Effector memory CD4-positive, alpha-beta T cell (primary cell): ENCODE results near the gene INSL3.
A peak's percentile ranks its signal among the peaks of the same experiment; 100 is the strongest.

Experiments used
- DNase-seq, 3 donors: peaks; one replicate each; pipeline ENCODE4 v3.0.0-alpha.2; 2020
- H3K27ac ChIP-seq: 2 replicates; pipeline ENCODE4 v1.7.0; 2013; ENCODE audit warnings: mild to moderate bottlenecking, low read length, moderate library complexity; ENCODE audit not compliant: insufficient read depth, poor library complexity, severe bottlenecking
- H3K27me3 ChIP-seq: replicated peaks from 2 replicates; pipeline ENCODE4 v1.7.0; 2013; ENCODE audit warnings: mild to moderate bottlenecking, low read length; ENCODE audit not compliant: insufficient read depth, control insufficient read depth, poor library complexity, severe bottlenecking
- H3K36me3 ChIP-seq: 2 replicates; pipeline ENCODE4 v1.7.0; 2013; ENCODE audit warnings: mild to moderate bottlenecking, low read length, moderate library complexity; ENCODE audit not compliant: control insufficient read depth, insufficient read depth
- H3K4me1 ChIP-seq: 2 replicates; pipeline ENCODE4 v1.7.0; 2013; ENCODE audit warnings: low read length, mild to moderate bottlenecking; ENCODE audit not compliant: control insufficient read depth, insufficient read depth, poor library complexity, severe bottlenecking
- H3K4me3 ChIP-seq: 2 replicates; pipeline ENCODE4 v1.7.0; 2013; ENCODE audit warnings: low read length, low read depth, mild to moderate bottlenecking; ENCODE audit not compliant: insufficient read depth, poor library complexity, severe bottlenecking
- H3K9me3 ChIP-seq: 2 replicates; pipeline ENCODE4 v1.7.0; 2013; ENCODE audit warnings: mild to moderate bottlenecking, low read length, moderate library complexity; ENCODE audit not compliant: control insufficient read depth

INSL3 gene

GRCh38 chr19:17797424-17798201, 23.7 kb downstream of the INSL3 start:
- Histone ChIP-seq H3K27me3 (no peaks in the 10 kb centered on the region), H3K36me3 (no peaks in the 10 kb centered on the region), H3K9me3 (no peaks in the 10 kb centered on the region), H3K4me1 (peaks cover 27% of the 10 kb centered on the region), H3K4me3 (no peak overlapping the region), H3K27ac (no peak overlapping the region)
- no peak for DNase-seq

GRCh38 chr19:17796838-17797423, 24.4 kb downstream of the INSL3 start:
- peaks cover 21% of the 10 kb centered on the region for H3K4me1 ChIP-seq
- no peak for DNase-seq
- H3K27ac ChIP-seq, result no peak overlapping the region

GRCh38 chr19:17796013-17796837, 25.1 kb downstream of the INSL3 start:
- peaks cover 28% of the 10 kb centered on the region for H3K4me1 ChIP-seq
- H3K27me3 ChIP-seq, result no peaks in the 10 kb centered on the region
- H3K4me3 ChIP-seq, result no peak overlapping the region
- no peak for DNase-seq
- H3K36me3 ChIP-seq, result no peaks in the 10 kb centered on the region
- no peaks in the 10 kb centered on the region for H3K9me3 ChIP-seq
- H3K27ac ChIP-seq, result no peak overlapping the region

More at GRCh38 chr19:17796838-17797423, 24.4 kb downstream of the INSL3 start:
- Histone ChIP-seq H3K27me3 (no peaks in the 10 kb centered on the region), H3K9me3 (no peaks in the 10 kb centered on the region), H3K36me3 (no peaks in the 10 kb centered on the region), H3K4me3 (no peak overlapping the region)

GRCh38 chr19:17795495-17795856, 25.8 kb downstream of the INSL3 start:
- no peak for DNase-seq
- Histone ChIP-seq H3K27me3 (no peaks in the 10 kb centered on the region), H3K36me3 (no peaks in the 10 kb centered on the region), H3K27ac (no peak overlapping the region), H3K4me1 (peaks cover 29% of the 10 kb centered on the region), H3K9me3 (no peaks in the 10 kb centered on the region), H3K4me3 (peak overlapping the region; percentile 48)

GRCh38 chr19:17794731-17795494, 26.4 kb downstream of the INSL3 start, which contains the start of gene B3GNT3:
TSS of gene B3GNT3 (plus strand) at chr19:17795138. CDS start at chr19:17807808, 12,670 bp downstream.
- Histone ChIP-seq H3K4me1 (peaks cover 29% of the 10 kb centered on the region), H3K27me3 (no peaks in the 10 kb centered on the region), H3K9me3 (no peaks in the 10 kb centered on the region), H3K27ac (no peak within 1 kb of the TSS), H3K36me3 (no peaks in the 10 kb centered on the region), H3K4me3 (peak within 1 kb of the TSS; percentile 48)
- DNase-seq, result peak in 1 of 3 donors; percentile 41

GRCh38 chr19:17794412-17794730, 26.9 kb downstream of the INSL3 start:
- H3K4me3 ChIP-seq, result no peak overlapping the region

GRCh38 chr19:17790059-17790780, 31.1 kb downstream of the INSL3 start:
- Histone ChIP-seq H3K4me1 (peaks cover 15% of the 10 kb centered on the region), H3K9me3 (no peaks in the 10 kb centered on the region), H3K27ac (no peak overlapping the region), H3K4me3 (no peak overlapping the region), H3K36me3 (peaks cover 20% of the 10 kb centered on the region), H3K27me3 (no peaks in the 10 kb centered on the region)
- no peak for DNase-seq

More at GRCh38 chr19:17794412-17794730, 26.9 kb downstream of the INSL3 start:
- Histone ChIP-seq H3K9me3 (no peaks in the 10 kb centered on the region), H3K27ac (no peak overlapping the region), H3K36me3 (no peaks in the 10 kb centered on the region), H3K27me3 (no peaks in the 10 kb centered on the region), H3K4me1 (peaks cover 29% of the 10 kb centered on the region)
- no peak for DNase-seq

GRCh38 chr19:17788632-17789031, 32.7 kb downstream of the INSL3 start:
- H3K36me3 ChIP-seq, result peaks cover 33% of the 10 kb centered on the region
- DNase-seq, result no peak
- H3K4me3 ChIP-seq, result no peak overlapping the region
- H3K27me3 ChIP-seq, result no peaks in the 10 kb centered on the region
- peaks cover 16% of the 10 kb centered on the region for H3K4me1 ChIP-seq
- H3K27ac ChIP-seq, result no peak overlapping the region
- no peaks in the 10 kb centered on the region for H3K9me3 ChIP-seq

- Histone ChIP-seq H3K27me3 (no peaks in the 10 kb centered on the region), H3K27ac (no peak overlapping the region), H3K4me3 (no peak overlapping the region), H3K9me3 (no peaks in the 10 kb centered on the region), H3K4me1 (peaks cover 16% of the 10 kb centered on the region), H3K36me3 (peaks cover 40% of the 10 kb centered on the region)
- DNase-seq, result no peak
These were observed 33.9 kb downstream of the INSL3 start for GRCh38 chr19:17787274-17787913.
